HEK293 (cell line): ENCODE data around the gene SELENOO.
A peak's percentile ranks its signal among the peaks of the same experiment; 100 is the strongest.

Source experiments
- CTCF ChIA-PET: fragments of 350-600 bp; formaldehyde crosslinking; extraction: SDS; loops from one replicate; lab custom pipeline; 2021; ENCODE audit warnings: antibody characterized with exemption; lab: Yijun Ruan, JAX
- POLR2A ChIA-PET: fragments of 300-600 bp; formaldehyde crosslinking; extraction: SDS; loops from one replicate; lab custom pipeline; 2020; ENCODE audit warnings: antibody characterized with exemption, inconsistent platforms; lab: Yijun Ruan, JAX
- H3K27ac ChIP-seq: fragments of 200-500 bp; sonication (Bioruptor generic); 2 replicates; pipeline ENCODE4 v1.5.1; 2014; ENCODE audit warnings: low read depth, low read length, control low read depth, inconsistent platforms; ENCODE audit errors: extremely low read depth
- H3K36me3 ChIP-seq, 2 experiments: fragments of 200-500 bp in 1 of 2; sonication (Bioruptor generic) in 1 of 2; 1 replicate in 1 of 2; 2 replicates in 1 of 2; pipeline ENCODE4 v1.5.1; 2014 to 2017; ENCODE audit warnings: inconsistent platforms in 2 of 2, low read length in 2 of 2; ENCODE audit not compliant: control insufficient read depth in 2 of 2, insufficient read depth in 1 of 2
- H3K4me1 ChIP-seq: fragments of 200-500 bp; sonication (Bioruptor generic); 2 replicates; pipeline ENCODE4 v1.5.1; 2014; ENCODE audit warnings: mild to moderate bottlenecking, low read length, inconsistent platforms; ENCODE audit not compliant: control insufficient read depth, insufficient read depth
- H3K4me3 ChIP-seq: 2 replicates; pipeline ENCODE4 v1.5.1; 2011; ENCODE audit warnings: low read depth, mild to moderate bottlenecking, control low read depth, low read length, moderate library complexity
- H3K9me3 ChIP-seq: fragments of 200-500 bp; sonication (Bioruptor generic); 2 replicates; pipeline ENCODE4 v1.5.1; 2014; ENCODE audit warnings: low read depth, low read length, inconsistent platforms; ENCODE audit not compliant: control insufficient read depth, insufficient read depth
- FEZF1 ChIP-seq: fragments of 450-650 bp; formaldehyde crosslinking; IDR thresholded peaks from 2 replicates; pipeline ENCODE4 v1.5.1; 2016; ENCODE audit warnings: missing biosample characterization, missing genetic modification characterization
- HIC1 ChIP-seq: fragments of 450-650 bp; formaldehyde crosslinking; IDR thresholded peaks from 2 replicates; pipeline ENCODE4 v1.5.1; 2016; ENCODE audit warnings: missing biosample characterization, missing genetic modification characterization
- KLF1 ChIP-seq: fragments of 450-650 bp; formaldehyde crosslinking; IDR thresholded peaks from 2 replicates; pipeline ENCODE4 v1.5.1; 2016; ENCODE audit warnings: missing biosample characterization, missing genetic modification characterization
- KLF17 ChIP-seq: fragments of 450-650 bp; formaldehyde crosslinking; IDR thresholded peaks from 2 replicates; pipeline ENCODE4 v1.5.1; 2016; ENCODE audit warnings: missing biosample characterization, missing genetic modification characterization
- KLF8 ChIP-seq: fragments of 450-650 bp; formaldehyde crosslinking; IDR thresholded peaks from 2 replicates; pipeline ENCODE4 v1.5.1; 2016; ENCODE audit warnings: missing biosample characterization, missing genetic modification characterization
- KLF9 ChIP-seq: fragments of 450-650 bp; formaldehyde crosslinking; IDR thresholded peaks from 2 replicates; pipeline ENCODE4 v1.5.1; 2016; ENCODE audit warnings: missing biosample characterization, missing genetic modification characterization, low read depth
- PATZ1 ChIP-seq: fragments of 450-650 bp; formaldehyde crosslinking; IDR thresholded peaks from 2 replicates; pipeline ENCODE4 v1.5.1; 2016; ENCODE audit warnings: missing biosample characterization, missing genetic modification characterization
- PRDM10 ChIP-seq: fragments of 450-650 bp; formaldehyde crosslinking; IDR thresholded peaks from 2 replicates; pipeline ENCODE4 v1.5.1; 2016; ENCODE audit warnings: missing biosample characterization, missing genetic modification characterization
- SP3 ChIP-seq: fragments of 450-650 bp; formaldehyde crosslinking; IDR thresholded peaks from 2 replicates; pipeline ENCODE4 v1.5.1; 2016; ENCODE audit warnings: missing biosample characterization, missing genetic modification characterization
- ZBTB26 ChIP-seq: fragments of 450-650 bp; formaldehyde crosslinking; optimal IDR thresholded peaks from 2 replicates; pipeline ENCODE3; 2016; ENCODE audit warnings: missing biosample characterization, mild to moderate bottlenecking, missing genetic modification characterization
- ZBTB6 ChIP-seq: fragments of 450-650 bp; formaldehyde crosslinking; IDR thresholded peaks from 2 replicates; pipeline ENCODE4 v1.5.1; 2017; ENCODE audit warnings: missing biosample characterization, missing genetic modification characterization
- ZFP37 ChIP-seq: fragments of 450-650 bp; formaldehyde crosslinking; IDR thresholded peaks from 2 replicates; pipeline ENCODE4 v1.5.1; 2016; ENCODE audit warnings: missing biosample characterization, missing genetic modification characterization
- ZIC2 ChIP-seq: fragments of 450-650 bp; formaldehyde crosslinking; IDR thresholded peaks from 2 replicates; pipeline ENCODE4 v1.5.1; 2016; ENCODE audit warnings: missing biosample characterization, missing genetic modification characterization
- ZNF18 ChIP-seq: fragments of 450-650 bp; formaldehyde crosslinking; IDR thresholded peaks from 2 replicates; pipeline ENCODE4 v1.5.1; 2016; ENCODE audit warnings: missing biosample characterization, missing genetic modification characterization
- ZNF266 ChIP-seq: fragments of 450-650 bp; formaldehyde crosslinking; IDR thresholded peaks from 2 replicates; pipeline ENCODE4 v1.5.1; 2016; ENCODE audit warnings: missing biosample characterization, missing genetic modification characterization, low read depth
- ZNF623 ChIP-seq: fragments of 450-650 bp; formaldehyde crosslinking; IDR thresholded peaks from 2 replicates; pipeline ENCODE4 v1.5.1; 2016; ENCODE audit warnings: missing biosample characterization, missing genetic modification characterization
- ZNF639 ChIP-seq: fragments of 450-650 bp; formaldehyde crosslinking; IDR thresholded peaks from 2 replicates; pipeline ENCODE4 v1.5.1; 2016; ENCODE audit warnings: missing biosample characterization, missing genetic modification characterization

The SELENOO gene

GRCh38 chr22:50244420-50245213 lies 43.8 kb downstream of the SELENOO start, which contains the start of gene TUBGCP6 (continued):
- TF ChIP-seq KLF8 (tag by site-specific recombination), result peak; percentile 89
- TF ChIP-seq ZNF18, result peak; percentile 96
- TF ChIP-seq, all 188 proteins: peak for 55

- ChIA-PET CTCF (interaction anchor here (0.5 to 1.8 kb wide), 4 partner anchors 28 to 170 kb away, joined by 3 to 13 read pairs (median 4); no protein-coding TSS in a partner anchor), POLR2A (interaction anchor here (1.0 to 1.5 kb wide), 4 partner anchors 10 to 62 kb away, joined by 3 to 4 read pairs (median 4); partner anchors contain the start of gene PLXNB2)
- Histone ChIP-seq H3K36me3 (peaks cover 11 to 50% of the 10 kb centered on the region in 2 experiments; a peak in 2 of 3 replicates), H3K4me1 (peaks cover 8% of the 10 kb centered on the region), H3K4me3 (peak overlapping the region; percentile 97), H3K9me3 (no peaks in the 10 kb centered on the region), H3K27ac (peak overlapping the region; percentile 87)
- no peak for TF ChIP-seq FEZF1 (tag by site-specific recombination)
- no peak for TF ChIP-seq ZFP37 (tag by site-specific recombination)
- TF ChIP-seq KLF1 (tag by site-specific recombination), result peak; percentile 88
- TF ChIP-seq ZIC2 (tag by site-specific recombination), result no peak
- no peak for TF ChIP-seq ZNF623
- TF ChIP-seq ZNF639 (tag by site-specific recombination), result no peak
- peak; percentile 18 for TF ChIP-seq ZBTB26
- peak; percentile 26; the same call in 1 of the 2 replicates for TF ChIP-seq HIC1 (tag by site-specific recombination)
- peak; percentile 55 for TF ChIP-seq PATZ1 (tag by site-specific recombination)
- TF ChIP-seq ZNF266 (tag by site-specific recombination), result no peak
- TF ChIP-seq SP3 (tag by site-specific recombination), result peak; percentile 45; the same call in 1 of the 2 replicates
- TF ChIP-seq KLF17, result 0 out of 2 replicates have a peak, but pooled peaks have one; percentile 11
- peak; percentile 64 for TF ChIP-seq ZBTB6 (tag by site-specific recombination)
- peak; percentile 85 for TF ChIP-seq KLF9 (tag by site-specific recombination)
- 0 out of 2 replicates have a peak, but pooled peaks have one; percentile 1 for TF ChIP-seq PRDM10 (tag by site-specific recombination)
Measured at GRCh38 chr22:50245214-50246072, 44.6 kb downstream of the SELENOO start.
